Esophagus muscularis mucosa (tissue), 3 donors: Measurements from ENCODE around the gene ECI1.

Experiments
- POLR2AphosphoS5 ChIP-seq, 2 donors: sonication (generic); formaldehyde crosslinking; IDR thresholded peaks; one replicate each; pipeline ENCODE4 v1.6.1; 2017; ENCODE audit warnings: antibody characterized with exemption in 2 of 2
- TF ChIP-seq, protein P1 (sequence below), 3 experiments: fragments of 200-600 bp in 2 of 3; fragments of 450-650 bp in 1 of 3; sonication (generic) in 2 of 3; IDR thresholded peaks; one replicate each; pipeline ENCODE4 v1.5.1; 2017 to 2019; ENCODE audit warnings: antibody characterized with exemption in 3 of 3, mild to moderate bottlenecking in 2 of 3, moderate library complexity in 1 of 3

DNA sequence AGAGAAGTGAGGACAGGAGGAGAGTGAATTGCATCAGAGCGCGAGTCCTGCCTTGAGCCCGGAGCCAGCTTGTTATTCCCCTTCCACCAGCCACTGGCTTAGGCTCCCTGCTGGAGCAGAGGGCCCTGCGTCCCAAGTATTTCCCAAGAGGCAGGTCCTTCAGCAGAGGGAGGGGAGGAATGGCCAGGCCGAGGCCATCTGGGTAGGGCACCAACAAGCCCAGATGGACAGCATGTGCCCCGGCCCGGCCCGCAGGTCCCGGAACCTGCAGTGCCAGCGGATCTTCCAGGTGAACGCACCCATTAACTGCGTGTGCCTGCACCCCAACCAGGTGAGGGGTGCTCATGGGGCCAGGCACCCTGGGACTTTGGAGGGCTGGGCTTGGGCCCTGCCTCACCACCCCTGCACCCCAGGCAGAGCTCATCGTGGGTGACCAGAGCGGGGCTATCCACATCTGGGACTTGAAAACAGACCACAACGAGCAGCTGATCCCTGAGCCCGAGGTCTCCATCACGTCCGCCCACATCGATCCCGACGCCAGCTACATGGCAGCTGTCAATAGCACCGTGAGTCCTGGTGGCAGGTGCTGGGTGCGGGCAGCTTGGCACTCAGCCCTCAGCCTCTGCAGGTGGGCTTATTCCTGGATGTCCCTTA lies 44.5 kb downstream of the ECI1 start:
- TF ChIP-seq, protein P1, sequence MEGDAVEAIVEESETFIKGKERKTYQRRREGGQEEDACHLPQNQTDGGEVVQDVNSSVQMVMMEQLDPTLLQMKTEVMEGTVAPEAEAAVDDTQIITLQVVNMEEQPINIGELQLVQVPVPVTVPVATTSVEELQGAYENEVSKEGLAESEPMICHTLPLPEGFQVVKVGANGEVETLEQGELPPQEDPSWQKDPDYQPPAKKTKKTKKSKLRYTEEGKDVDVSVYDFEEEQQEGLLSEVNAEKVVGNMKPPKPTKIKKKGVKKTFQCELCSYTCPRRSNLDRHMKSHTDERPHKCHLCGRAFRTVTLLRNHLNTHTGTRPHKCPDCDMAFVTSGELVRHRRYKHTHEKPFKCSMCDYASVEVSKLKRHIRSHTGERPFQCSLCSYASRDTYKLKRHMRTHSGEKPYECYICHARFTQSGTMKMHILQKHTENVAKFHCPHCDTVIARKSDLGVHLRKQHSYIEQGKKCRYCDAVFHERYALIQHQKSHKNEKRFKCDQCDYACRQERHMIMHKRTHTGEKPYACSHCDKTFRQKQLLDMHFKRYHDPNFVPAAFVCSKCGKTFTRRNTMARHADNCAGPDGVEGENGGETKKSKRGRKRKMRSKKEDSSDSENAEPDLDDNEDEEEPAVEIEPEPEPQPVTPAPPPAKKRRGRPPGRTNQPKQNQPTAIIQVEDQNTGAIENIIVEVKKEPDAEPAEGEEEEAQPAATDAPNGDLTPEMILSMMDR (IDR thresholded peaks at IDR 0.05): no peak
- TF ChIP-seq POLR2AphosphoS5 (IDR thresholded peaks at IDR 0.05): no peak
